HepG2 (cell line): ENCODE measurements around the gene SPOPL. TPM values are rescaled to one million over a fixed set of nuclear protein-coding genes. Genes with fewer than 3 reads are reported as not detected.

Source experiments
- ARNT2 ChIP-seq: sonication (generic); formaldehyde crosslinking; IDR thresholded peaks from 2 replicates; pipeline ENCODE4 v1.8.0; 2022; ENCODE audit warnings: mild to moderate bottlenecking, low read depth, missing genetic modification reagents, moderate library complexity
- GATAD2A ChIP-seq: IDR thresholded peaks from 2 replicates; pipeline ENCODE4 v1.6.1; 2016
- HNF4A ChIP-seq: sonication (generic); formaldehyde crosslinking; IDR thresholded peaks from 2 replicates; pipeline ENCODE4 v1.4.0; 2020; ENCODE audit warnings: missing genetic modification reagents
- MATR3 ChIP-seq: sonication (generic); formaldehyde crosslinking; IDR thresholded peaks from 2 replicates; pipeline ENCODE4 v1.4.0; 2020; ENCODE audit warnings: missing genetic modification reagents
- SIN3B ChIP-seq: fragments of 150-350 bp; IDR thresholded peaks from 2 replicates; pipeline ENCODE4 v1.6.1; 2014; ENCODE audit warnings: low read length
- ZNF12 ChIP-seq: sonication (generic); formaldehyde crosslinking; IDR thresholded peaks from 2 replicates; pipeline ENCODE4 v1.5.0; 2020; ENCODE audit warnings: missing genetic modification reagents
- ZNF652 ChIP-seq: IDR thresholded peaks from 2 replicates; pipeline ENCODE4 v1.6.1; 2016; ENCODE audit warnings: low read depth, borderline replicate concordance
- ZNF749 ChIP-seq: sonication (generic); formaldehyde crosslinking; IDR thresholded peaks from 2 replicates; pipeline ENCODE4 v1.8.0; 2022; ENCODE audit warnings: mild to moderate bottlenecking, missing genetic modification reagents, moderate library complexity, borderline replicate concordance
- polyA plus RNA-seq, 8 experiments: library from polyadenylated mRNA; depleted of rRNA in 3 of 8; stranded (reverse) in 7 of 8; unstranded in 1 of 8; fragments of >200 nt; fragmentation: Illumina TruSeq in 4 of 8; extraction: Trizol in 4 of 8; gene quantifications; 2 replicates each; pipeline versions ENCODE4 v1.2.1 to v1.2.3, GENCODE V29; 2011 to 2016; ENCODE audit warnings: low read depth in 4 of 8, missing spikeins in 1 of 8, mixed read lengths in 1 of 8; ENCODE audit not compliant: insufficient read depth in 1 of 8
- total RNA-seq, 5 experiments: library from RNA; depleted of rRNA; stranded (reverse); fragments of >200 nt; fragmentation: Illumina TruSeq; extraction: Trizol; gene quantifications; 2 replicates each; pipeline ENCODE4 v1.2.3, GENCODE V29; 2016; ENCODE audit warnings: low read depth in 1 of 5
- TF ChIP-seq, protein P1 (sequence below): sonication (generic); formaldehyde crosslinking; IDR thresholded peaks from 2 replicates; pipeline ENCODE4 v1.5.1; 2020; ENCODE audit warnings: mild to moderate bottlenecking, missing genetic modification reagents, borderline replicate concordance
- TF ChIP-seq, protein P2 (sequence below): sonication (generic); formaldehyde crosslinking; IDR thresholded peaks from 2 replicates; pipeline ENCODE4 v1.8.1; 2023; ENCODE audit warnings: mild to moderate bottlenecking, inconsistent platforms, moderate library complexity, missing genetic modification reagents, borderline replicate concordance
- TF ChIP-seq, protein P3 (sequence below): sonication (generic); formaldehyde crosslinking; IDR thresholded peaks from 2 replicates; pipeline ENCODE4 v1.4.0; 2020; ENCODE audit warnings: missing genetic modification reagents
- TF ChIP-seq, protein P4 (sequence below): sonication (generic); formaldehyde crosslinking; IDR thresholded peaks from 2 replicates; pipeline ENCODE4 v1.4.0; 2020; ENCODE audit warnings: missing genetic modification reagents, mild to moderate bottlenecking, borderline replicate concordance
- TF ChIP-seq, protein P5 (sequence below): sonication (generic); formaldehyde crosslinking; IDR thresholded peaks from 2 replicates; pipeline ENCODE4 v1.4.0; 2020; ENCODE audit warnings: missing genetic modification reagents
- TF ChIP-seq, protein P6 (sequence below), 2 experiments: sonication (generic) in 1 of 2; formaldehyde crosslinking in 1 of 2; IDR thresholded peaks; 2 replicates each; pipeline versions ENCODE4 v1.5.1 to v1.6.1; 2011 to 2020; ENCODE audit warnings: borderline replicate concordance in 1 of 2, low read depth in 1 of 2, low read length in 1 of 2, mild to moderate bottlenecking in 1 of 2, missing genetic modification reagents in 1 of 2, moderate library complexity in 1 of 2

The SPOPL gene
- total and polyA plus RNA-seq, 2 of the 13 experiments (the other 11 are each of a cell fraction or from before 2014, with no cell fraction given) = 12.6 to 51.6 TPM

DNA sequence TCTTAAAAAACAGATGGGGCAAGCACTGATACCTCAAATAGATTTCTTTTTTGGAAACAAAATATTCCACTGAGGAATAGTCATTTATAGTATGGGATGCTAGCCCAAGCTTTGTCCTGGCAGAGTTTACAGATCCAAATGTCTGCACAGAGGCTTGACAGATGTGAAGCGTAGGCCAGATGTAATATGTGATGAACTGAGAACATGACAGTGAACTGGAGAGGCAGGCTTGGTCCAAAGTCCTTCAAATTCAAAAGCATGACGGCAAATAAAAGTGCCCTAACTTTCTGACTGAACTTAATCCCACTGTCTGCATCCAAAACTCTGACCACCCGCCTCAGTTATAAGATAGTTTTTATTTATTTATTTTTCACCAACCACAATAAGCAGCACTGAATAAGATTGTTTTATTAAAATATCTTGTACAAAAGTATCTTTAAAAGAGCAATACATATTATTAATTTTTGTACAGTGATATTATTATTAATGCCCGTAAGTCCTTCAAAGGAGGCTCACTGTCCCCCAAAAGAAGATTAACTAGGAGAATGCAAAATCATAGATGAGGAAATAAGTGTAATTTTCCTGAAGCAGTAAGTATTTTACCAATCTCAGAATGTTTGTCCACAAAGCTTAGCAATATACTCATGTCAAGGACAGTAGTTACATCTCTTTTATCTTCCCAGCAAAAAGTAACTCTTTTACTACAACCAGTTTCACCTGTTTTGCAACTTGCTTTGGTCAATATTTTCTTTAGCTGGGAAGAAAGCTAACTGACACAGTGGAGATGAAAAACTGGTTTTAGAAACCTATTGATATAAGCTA is 10.7 kb upstream of the SPOPL start (continued):
- TF ChIP-seq, protein P1, sequence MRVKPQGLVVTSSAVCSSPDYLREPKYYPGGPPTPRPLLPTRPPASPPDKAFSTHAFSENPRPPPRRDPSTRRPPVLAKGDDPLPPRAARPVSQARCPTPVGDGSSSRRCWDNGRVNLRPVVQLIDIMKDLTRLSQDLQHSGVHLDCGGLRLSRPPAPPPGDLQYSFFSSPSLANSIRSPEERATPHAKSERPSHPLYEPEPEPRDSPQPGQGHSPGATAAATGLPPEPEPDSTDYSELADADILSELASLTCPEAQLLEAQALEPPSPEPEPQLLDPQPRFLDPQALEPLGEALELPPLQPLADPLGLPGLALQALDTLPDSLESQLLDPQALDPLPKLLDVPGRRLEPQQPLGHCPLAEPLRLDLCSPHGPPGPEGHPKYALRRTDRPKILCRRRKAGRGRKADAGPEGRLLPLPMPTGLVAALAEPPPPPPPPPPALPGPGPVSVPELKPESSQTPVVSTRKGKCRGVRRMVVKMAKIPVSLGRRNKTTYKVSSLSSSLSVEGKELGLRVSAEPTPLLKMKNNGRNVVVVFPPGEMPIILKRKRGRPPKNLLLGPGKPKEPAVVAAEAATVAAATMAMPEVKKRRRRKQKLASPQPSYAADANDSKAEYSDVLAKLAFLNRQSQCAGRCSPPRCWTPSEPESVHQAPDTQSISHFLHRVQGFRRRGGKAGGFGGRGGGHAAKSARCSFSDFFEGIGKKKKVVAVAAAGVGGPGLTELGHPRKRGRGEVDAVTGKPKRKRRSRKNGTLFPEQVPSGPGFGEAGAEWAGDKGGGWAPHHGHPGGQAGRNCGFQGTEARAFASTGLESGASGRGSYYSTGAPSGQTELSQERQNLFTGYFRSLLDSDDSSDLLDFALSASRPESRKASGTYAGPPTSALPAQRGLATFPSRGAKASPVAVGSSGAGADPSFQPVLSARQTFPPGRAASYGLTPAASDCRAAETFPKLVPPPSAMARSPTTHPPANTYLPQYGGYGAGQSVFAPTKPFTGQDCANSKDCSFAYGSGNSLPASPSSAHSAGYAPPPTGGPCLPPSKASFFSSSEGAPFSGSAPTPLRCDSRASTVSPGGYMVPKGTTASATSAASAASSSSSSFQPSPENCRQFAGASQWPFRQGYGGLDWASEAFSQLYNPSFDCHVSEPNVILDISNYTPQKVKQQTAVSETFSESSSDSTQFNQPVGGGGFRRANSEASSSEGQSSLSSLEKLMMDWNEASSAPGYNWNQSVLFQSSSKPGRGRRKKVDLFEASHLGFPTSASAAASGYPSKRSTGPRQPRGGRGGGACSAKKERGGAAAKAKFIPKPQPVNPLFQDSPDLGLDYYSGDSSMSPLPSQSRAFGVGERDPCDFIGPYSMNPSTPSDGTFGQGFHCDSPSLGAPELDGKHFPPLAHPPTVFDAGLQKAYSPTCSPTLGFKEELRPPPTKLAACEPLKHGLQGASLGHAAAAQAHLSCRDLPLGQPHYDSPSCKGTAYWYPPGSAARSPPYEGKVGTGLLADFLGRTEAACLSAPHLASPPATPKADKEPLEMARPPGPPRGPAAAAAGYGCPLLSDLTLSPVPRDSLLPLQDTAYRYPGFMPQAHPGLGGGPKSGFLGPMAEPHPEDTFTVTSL (CRISPR knock-in tag) = peak; percentile 99; the same call in 1 of the 2 replicates
- TF ChIP-seq, protein P2, sequence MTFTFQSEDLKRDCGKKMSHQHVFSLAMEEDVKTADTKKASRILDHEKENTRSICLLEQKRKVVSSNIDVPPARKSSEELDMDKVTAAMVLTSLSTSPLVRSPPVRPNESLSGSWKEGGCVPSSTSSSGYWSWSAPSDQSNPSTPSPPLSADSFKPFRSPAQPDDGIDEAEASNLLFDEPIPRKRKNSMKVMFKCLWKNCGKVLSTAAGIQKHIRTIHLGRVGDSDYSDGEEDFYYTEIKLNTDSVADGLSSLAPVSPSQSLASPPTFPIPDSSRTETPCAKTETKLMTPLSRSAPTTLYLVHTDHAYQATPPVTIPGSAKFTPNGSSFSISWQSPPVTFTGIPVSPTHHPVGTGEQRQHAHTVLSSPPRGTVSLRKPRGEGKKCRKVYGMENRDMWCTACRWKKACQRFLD (CRISPR knock-in tag) = no peak
- TF ChIP-seq HNF4A (CRISPR knock-in tag) (peak; percentile 85), MATR3 (no peak), ARNT2 (CRISPR knock-in tag) (0 out of 2 replicates have a peak, but pooled peaks have one; percentile 65), GATAD2A (peak; percentile 99), ZNF749 (CRISPR knock-in tag) (peak; percentile 38; the same call in 1 of the 2 replicates), SIN3B (no peak), ZNF12 (CRISPR knock-in tag) (peak; percentile 47; the same call in 1 of the 2 replicates), ZNF652 (CRISPR knock-in tag) (peak; percentile 37; the same call in 1 of the 2 replicates)
- TF ChIP-seq, protein P3, sequence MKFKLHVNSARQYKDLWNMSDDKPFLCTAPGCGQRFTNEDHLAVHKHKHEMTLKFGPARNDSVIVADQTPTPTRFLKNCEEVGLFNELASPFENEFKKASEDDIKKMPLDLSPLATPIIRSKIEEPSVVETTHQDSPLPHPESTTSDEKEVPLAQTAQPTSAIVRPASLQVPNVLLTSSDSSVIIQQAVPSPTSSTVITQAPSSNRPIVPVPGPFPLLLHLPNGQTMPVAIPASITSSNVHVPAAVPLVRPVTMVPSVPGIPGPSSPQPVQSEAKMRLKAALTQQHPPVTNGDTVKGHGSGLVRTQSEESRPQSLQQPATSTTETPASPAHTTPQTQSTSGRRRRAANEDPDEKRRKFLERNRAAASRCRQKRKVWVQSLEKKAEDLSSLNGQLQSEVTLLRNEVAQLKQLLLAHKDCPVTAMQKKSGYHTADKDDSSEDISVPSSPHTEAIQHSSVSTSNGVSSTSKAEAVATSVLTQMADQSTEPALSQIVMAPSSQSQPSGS (CRISPR knock-in tag) = peak; percentile 29; the same call in 1 of the 2 replicates
- TF ChIP-seq, protein P4, sequence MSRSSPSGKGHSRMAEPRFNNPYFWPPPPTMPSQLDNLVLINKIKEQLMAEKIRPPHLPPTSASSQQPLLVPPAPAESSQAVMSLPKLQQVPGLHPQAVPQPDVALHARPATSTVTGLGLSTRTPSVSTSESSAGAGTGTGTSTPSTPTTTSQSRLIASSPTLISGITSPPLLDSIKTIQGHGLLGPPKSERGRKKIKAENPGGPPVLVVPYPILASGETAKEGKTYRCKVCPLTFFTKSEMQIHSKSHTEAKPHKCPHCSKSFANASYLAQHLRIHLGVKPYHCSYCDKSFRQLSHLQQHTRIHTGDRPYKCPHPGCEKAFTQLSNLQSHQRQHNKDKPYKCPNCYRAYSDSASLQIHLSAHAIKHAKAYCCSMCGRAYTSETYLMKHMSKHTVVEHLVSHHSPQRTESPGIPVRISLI (CRISPR knock-in tag) = peak; percentile 71; the same call in 1 of the 2 replicates
- TF ChIP-seq, protein P5, sequence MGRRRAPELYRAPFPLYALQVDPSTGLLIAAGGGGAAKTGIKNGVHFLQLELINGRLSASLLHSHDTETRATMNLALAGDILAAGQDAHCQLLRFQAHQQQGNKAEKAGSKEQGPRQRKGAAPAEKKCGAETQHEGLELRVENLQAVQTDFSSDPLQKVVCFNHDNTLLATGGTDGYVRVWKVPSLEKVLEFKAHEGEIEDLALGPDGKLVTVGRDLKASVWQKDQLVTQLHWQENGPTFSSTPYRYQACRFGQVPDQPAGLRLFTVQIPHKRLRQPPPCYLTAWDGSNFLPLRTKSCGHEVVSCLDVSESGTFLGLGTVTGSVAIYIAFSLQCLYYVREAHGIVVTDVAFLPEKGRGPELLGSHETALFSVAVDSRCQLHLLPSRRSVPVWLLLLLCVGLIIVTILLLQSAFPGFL = no peak
- TF ChIP-seq, protein P6, sequence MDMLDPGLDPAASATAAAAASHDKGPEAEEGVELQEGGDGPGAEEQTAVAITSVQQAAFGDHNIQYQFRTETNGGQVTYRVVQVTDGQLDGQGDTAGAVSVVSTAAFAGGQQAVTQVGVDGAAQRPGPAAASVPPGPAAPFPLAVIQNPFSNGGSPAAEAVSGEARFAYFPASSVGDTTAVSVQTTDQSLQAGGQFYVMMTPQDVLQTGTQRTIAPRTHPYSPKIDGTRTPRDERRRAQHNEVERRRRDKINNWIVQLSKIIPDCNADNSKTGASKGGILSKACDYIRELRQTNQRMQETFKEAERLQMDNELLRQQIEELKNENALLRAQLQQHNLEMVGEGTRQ (IDR thresholded peaks at IDR 0.05; ENCODE audit: low read depth, low read length) = no peak
- TF ChIP-seq, protein P6 (CRISPR knock-in tag; IDR thresholded peaks at IDR 0.05; ENCODE audit: borderline replicate concordance) = peak; percentile 35; the same call in 1 of the 2 replicates
